NCI-H774 (cell line): ENCODE measurements around the gene ACTR1B.
"Not testable (repeated sequence)": the region's sequence is repeated elsewhere in the genome, so short reads cannot be mapped to it uniquely, and the experiment has no call there.

Source experiments
- DNase-seq: peaks from one replicate; lab custom pipeline; 2025; lab: John Stamatoyannopoulos, UW

ACTR1B gene

DNA sequence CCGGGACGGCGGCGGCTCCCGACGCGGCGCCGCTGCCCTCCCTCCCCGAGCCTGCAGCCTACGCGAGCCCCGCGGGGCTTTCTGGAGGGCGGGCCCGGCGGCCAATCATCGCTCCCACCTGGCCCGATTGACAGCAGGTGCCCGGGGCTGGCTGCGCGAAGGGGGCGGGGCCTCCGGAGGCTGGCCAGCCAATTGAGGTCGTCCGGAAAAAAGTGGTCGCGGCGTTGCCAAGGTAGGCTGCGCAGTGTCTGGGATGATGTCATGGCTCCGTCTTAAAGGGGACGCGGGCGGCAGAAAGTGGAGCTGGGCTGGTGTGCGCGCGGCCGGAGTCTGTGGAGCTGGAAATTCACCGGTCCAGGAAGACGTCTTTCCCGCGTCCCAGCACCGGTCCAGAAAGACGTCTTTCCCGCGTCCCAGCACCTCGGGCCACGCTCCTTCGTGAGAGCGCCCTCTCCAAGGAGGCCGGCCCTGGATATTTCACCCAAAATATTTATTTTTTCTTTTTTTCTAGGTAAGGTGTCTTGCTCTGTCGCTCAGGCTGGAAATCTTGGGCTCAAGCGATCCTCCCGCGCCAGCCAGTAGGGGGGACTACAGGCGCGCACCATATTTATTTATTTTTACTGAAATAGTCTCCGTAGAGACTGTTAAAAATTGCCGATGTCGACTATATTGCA lies at the start of gene ACTR1B:
ACTR1B (minus strand) TSS at position 83 of the 674 bp plus-strand sequence. CDS start 154 bp downstream, outside the sequence.
- peak; percentile 97 for DNase-seq

DNA sequence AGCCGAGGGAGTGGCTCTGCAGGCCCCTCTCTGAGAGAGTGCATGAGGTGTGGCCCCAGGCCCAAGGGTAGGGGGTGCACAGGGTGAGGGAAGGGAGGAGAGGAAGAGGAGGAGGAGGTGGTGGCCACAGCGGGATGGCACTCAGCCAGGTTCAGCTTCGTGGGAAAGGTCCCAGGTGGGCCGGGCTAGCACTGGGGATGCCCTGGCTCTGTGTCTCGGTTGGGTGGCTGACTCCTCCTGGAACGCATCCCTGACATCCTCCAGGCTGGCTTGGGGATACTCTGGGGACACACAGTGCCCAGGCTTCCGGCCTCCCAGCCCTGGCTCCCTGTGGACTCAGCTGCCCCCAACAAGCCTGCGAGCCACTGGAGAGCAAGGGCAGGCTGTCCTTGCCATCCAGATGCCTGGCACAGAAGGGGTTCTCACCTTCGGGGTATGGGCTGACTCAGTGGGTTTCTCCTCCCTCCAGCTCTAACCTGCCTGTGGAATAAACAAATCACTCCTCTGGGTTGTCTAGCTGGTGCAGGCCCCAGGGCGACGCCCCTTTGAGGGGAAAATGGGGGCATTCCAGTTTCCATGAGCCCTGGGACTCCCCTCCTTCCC lies 49.0 kb upstream of the ACTR1B start:
- no peak for DNase-seq

GRCh38 chr2:97712175-97712574 lies 48.3 kb upstream of the ACTR1B start:
- DNase-seq = not testable (repeated sequence)

DNA sequence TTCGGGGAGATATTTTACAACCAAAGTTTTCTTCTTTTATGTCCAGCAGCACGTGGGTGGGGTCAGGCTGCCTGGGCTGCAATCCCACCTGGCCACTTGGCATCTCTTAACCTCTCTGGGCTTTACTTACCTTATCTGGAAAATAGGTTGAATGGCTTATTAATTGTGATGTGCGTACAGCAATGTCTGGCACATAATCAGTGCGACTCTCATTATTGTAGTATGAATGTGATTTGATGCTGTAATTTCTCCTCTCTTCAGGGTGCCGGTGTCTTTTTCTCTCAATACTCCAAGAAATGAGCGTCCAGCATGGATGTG lies 47.5 kb upstream of the ACTR1B start:
- no peak for DNase-seq

DNA sequence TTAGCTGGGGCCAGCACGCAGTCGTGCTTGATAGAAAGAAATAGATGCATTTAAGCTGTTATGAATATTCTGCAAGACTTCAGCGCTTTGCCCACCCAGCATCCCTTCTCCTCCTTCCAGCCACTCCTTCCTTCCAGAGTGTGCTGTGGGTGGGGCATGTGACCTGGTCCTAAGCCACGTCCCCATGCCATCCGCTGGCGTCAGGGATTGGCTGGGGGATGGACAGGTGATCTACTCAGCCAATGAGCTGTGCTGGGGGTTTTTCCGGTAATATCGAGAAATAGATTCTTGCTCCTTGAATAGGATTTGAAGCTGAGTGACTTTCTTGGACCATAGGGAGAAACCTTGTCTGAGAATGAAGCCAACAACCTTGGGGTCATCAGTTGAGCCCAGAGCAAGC lies 44.8 kb upstream of the ACTR1B start:
- no peak for DNase-seq

GRCh38 chr2:97708048-97708380 lies 44.2 kb upstream of the ACTR1B start:
- DNase-seq = no peak

DNA sequence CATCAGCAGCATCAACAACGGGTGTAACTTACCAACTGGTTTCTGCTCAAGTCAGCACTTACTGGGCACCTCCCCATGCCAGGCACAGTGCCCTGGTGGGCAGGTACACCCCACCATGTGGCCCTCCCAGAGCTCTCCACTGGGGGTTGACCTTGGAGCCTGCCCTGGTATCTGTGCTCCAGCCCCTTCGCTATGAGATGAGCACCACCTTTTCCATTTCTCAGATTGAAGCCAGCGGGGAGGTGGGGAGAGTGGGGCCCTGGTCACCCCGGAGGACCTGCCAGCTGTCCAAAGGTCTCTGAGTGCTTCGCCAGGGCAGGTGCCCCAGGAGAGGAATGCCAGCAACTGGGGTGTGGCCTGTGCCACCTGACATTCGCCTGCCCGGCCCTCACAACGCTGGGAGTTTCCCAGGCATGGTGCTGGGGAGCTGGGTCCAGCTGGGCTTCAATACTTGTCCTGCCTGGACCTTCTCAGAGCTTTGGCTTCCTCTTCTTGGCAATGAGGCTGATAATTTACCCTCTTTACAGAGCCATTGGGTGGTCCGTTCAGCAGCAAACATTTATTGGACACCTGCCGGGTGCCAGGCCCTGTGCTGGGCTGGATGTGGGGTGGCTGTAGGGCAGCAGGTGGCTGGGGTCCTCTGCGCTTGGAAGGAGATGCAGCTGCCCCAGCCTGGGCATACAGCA lies 43.7 kb upstream of the ACTR1B start:
- no peak for DNase-seq

DNA sequence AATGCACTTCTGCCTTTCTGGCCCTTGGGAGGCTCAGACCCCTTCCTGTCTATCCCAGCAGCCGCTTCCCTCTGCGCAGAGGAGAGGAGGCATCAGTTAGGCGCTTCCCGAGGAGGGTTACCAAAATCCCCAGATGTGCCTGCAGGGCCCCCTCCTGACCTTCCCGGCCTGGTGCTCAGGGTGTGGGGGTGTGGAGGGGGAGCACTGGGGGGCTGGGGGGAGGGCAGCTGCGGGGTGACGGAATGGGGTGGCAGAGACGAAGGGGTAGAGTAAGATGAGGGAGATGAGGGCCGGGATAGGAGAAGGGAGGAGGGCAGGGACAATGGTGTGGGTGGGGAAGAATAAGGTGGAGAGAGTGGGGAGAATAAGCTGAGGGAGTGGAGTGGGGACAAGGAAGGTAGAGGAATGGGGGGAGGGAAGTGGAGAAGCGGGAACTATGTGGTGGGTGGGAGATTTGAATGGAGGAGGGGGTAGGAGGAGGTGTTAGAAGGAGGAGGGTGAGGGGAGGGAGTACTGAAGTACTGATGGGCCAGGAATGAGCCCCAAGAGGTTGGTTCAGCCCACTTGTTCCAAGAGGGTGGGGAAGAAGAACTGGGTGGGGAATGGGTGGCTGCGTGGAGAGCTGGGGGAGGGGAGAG lies 43.0 kb upstream of the ACTR1B start:
- DNase-seq = no peak

- DNase-seq = no peak
Observed at GRCh38 chr2:97706112-97706511, 42.3 kb upstream of the ACTR1B start.

- no peak for DNase-seq
Observed at GRCh38 chr2:97704989-97705388, 41.1 kb upstream of the ACTR1B start.

GRCh38 chr2:97703741-97704140 lies 39.9 kb upstream of the ACTR1B start:
- no peak for DNase-seq

- no peak for DNase-seq
Observed at GRCh38 chr2:97702731-97703470, 39.1 kb upstream of the ACTR1B start.

- no peak for DNase-seq
Observed at GRCh38 chr2:97701851-97702465, 38.1 kb upstream of the ACTR1B start.

DNA sequence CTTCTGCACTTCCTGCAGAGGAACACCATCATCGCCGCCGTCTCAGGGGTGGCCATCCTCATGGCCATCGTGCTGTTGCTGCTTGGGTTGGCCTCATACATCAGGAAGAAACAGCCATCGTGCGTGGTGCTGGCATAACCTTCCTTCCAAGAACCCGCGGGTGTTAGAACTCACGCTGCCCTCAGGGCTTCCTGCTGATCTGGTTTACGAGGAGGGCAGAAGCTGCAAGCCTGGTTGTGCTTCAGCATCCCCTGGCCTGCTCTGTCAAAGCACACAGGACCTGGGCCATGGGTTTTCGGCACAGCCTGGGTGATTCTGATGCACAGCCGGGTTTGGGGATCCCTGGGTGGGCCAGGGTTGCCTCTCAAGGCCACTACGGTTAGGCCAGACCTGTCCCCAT lies 37.3 kb upstream of the ACTR1B start:
- DNase-seq = no peak

DNA sequence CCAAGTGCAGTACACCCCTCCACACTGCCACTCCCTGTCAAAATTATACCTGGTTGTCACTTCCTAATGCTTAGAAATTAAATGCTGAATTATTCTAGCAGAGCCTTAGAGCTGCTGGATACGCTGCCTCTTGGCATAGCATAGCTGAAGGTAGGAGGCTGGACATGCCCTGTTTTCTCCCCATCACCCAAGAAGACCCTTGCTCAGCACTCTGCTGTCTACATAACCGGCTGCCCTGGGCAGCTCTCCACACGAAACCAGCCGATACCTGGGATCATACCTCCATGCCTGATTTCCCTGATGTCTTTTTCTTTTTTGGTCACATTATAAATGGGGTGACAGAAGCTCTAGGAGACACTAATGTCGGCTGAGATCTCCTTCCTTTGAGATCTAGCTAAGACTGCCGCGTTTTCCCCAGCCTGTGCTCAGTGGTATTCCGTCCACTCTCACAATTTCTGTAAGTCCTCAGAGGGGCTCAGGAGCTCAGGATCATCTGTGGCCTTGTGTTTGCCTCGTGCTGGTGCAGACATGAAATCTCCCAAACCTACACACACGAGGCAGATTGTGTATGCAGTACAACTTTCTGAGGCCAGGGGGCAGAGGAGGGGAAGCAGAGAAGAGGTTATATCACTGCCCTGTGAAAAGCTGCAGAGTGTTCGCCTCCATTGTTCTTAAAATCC lies 36.1 kb upstream of the ACTR1B start:
- peak; percentile 35 for DNase-seq

- DNase-seq = no peak
Observed at GRCh38 chr2:97698530-97698929, 34.7 kb upstream of the ACTR1B start.

DNA sequence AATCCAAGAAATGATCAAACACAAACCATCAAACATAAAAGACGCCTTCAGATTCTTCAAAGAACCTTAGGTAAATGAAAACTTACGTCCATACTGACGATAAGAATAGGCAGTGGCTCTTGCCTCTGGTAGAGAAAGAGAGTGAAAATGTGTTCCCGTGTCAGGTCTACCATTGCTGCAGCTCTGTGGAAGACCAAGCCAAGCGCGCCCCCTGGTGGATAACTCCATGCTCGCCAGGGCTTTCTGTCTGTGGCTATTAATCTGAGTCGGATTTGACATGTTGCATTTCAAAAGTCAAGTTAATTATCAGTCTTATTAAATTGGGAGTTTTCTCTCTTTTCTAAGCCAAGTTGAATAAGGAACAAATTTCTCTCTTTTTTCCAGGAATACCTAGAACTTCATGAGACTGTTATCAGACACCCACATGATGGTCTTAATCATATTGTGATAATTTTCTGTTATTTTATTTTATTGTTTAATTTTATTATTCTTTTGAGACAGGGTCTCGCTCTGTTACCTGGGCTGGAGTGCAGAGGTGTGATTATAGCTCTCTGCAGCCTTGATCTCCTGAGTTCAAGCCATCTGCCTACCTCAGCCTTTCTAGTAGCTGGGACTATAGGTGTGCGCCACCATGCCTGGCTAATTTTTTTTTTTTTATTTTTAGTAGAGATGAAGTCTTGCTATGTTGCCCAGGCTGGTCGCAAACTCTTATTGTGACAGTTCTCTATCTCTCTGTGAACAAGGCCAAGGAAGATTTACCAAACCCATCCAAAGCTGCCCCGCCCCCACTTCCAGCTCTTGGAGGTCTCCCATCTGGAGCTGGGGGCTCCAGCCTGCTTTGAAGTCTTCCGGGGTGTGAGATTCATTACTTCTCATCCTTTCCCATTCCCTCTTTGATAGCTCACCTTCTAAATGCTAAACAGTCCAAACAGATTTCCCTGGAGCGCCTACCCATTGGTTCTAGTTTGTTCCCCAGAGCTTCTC lies 33.7 kb upstream of the ACTR1B start:
- peak; percentile 71 for DNase-seq

DNA sequence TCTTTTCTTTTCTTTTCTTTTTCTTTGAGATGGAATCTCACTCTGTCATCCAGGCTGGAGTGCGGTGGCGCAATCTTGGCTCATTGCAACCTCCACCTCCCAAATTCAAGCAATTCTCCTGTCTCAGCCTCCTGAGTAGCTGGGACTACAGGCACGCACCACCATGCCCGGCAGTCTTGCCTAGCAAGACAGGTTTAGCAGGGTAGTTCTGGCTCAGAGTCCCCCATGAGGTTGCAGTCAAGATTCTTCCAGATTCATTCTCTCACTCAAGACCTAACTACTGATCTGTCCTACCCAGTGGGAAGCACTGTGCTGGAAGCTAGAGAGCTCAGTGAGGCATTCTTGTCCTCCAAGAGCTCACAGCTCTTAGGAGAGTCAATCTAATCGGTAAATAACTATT lies 31.9 kb upstream of the ACTR1B start:
- no peak for DNase-seq

- DNase-seq = no peak
Observed at GRCh38 chr2:97693476-97693875, 29.6 kb upstream of the ACTR1B start.

DNA sequence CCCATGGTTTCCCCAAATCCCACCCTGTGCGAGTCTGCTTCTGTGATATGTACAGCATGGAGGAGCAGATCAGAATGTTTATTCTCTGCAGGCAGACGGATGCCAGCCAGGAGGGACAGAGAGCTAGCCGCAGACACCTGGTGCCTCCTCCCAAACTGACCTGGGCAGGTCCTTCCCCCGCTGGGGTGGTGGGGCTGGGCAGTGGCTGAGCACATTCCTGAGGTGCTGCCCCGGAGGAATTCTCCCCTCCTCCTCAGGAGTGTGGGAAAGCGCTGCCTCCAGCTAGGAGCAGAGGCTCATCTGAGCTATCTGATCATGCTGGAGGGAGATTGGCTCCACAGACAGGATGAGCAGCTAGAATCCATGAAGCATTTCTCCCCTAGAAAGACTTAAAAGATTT lies 27.3 kb upstream of the ACTR1B start:
- DNase-seq = no peak
